HG03442 (cell line): ENCODE results near the gene TTC3.

Source experiments
- ATAC-seq: cut with Tn5 transposase; IDR thresholded peaks from one replicate; pipeline ENCODE4 v1.9.1; 2021; ENCODE audit warnings: mild to moderate bottlenecking, moderate library complexity; ENCODE audit not compliant: unreplicated experiment

The TTC3 gene

GRCh38 chr21:37188825-37189224 is 115.8 kb downstream of the TTC3 start:
- no peak for ATAC-seq

GRCh38 chr21:37192019-37192418 is 119.0 kb downstream of the TTC3 start:
- ATAC-seq = no peak

GRCh38 chr21:37193006-37193405 is 120.0 kb downstream of the TTC3 start:
- ATAC-seq = no peak

- no peak for ATAC-seq
Observed at GRCh38 chr21:37193676-37194075, 120.6 kb downstream of the TTC3 start.

GRCh38 chr21:37195059-37195458 is 122.0 kb downstream of the TTC3 start:
- no peak for ATAC-seq

GRCh38 chr21:37195610-37196009 is 122.6 kb downstream of the TTC3 start:
- no peak for ATAC-seq

- ATAC-seq = no peak
Observed at GRCh38 chr21:37196847-37197246, 123.8 kb downstream of the TTC3 start.

GRCh38 chr21:37197746-37198145 is 124.7 kb downstream of the TTC3 start:
- no peak for ATAC-seq

- no peak for ATAC-seq
Observed at GRCh38 chr21:37199057-37199924, 126.2 kb downstream of the TTC3 start.

GRCh38 chr21:37200641-37201480 is 127.8 kb downstream of the TTC3 start:
- ATAC-seq = no peak

- ATAC-seq = no peak
Observed at GRCh38 chr21:37202221-37203110, 129.4 kb downstream of the TTC3 start.

- ATAC-seq = no peak
Observed at GRCh38 chr21:37204580-37204979, 131.5 kb downstream of the TTC3 start.

- no peak for ATAC-seq
Observed at GRCh38 chr21:37206496-37206895, 133.4 kb downstream of the TTC3 start.

- ATAC-seq = peak; percentile 56
Observed at GRCh38 chr21:37207441-37208009, 134.5 kb downstream of the TTC3 start.

- peak; percentile 48 for ATAC-seq
Observed at GRCh38 chr21:37208056-37208721, 135.1 kb downstream of the TTC3 start.

GRCh38 chr21:37208741-37209225 is 135.7 kb downstream of the TTC3 start:
- peak; percentile 21 for ATAC-seq

- ATAC-seq = no peak
Observed at GRCh38 chr21:37210130-37210529, 137.1 kb downstream of the TTC3 start.

GRCh38 chr21:37210799-37211198 is 137.7 kb downstream of the TTC3 start:
- no peak for ATAC-seq

- ATAC-seq = no peak
Observed at GRCh38 chr21:37214952-37215351, 141.9 kb downstream of the TTC3 start.
